ENCODE measurements around the gene CRADD.
"Not testable (repeated sequence)": the region's sequence is repeated elsewhere in the genome, so short reads cannot be mapped to it uniquely, and the experiment has no call there.

Gene CRADD

DNA sequence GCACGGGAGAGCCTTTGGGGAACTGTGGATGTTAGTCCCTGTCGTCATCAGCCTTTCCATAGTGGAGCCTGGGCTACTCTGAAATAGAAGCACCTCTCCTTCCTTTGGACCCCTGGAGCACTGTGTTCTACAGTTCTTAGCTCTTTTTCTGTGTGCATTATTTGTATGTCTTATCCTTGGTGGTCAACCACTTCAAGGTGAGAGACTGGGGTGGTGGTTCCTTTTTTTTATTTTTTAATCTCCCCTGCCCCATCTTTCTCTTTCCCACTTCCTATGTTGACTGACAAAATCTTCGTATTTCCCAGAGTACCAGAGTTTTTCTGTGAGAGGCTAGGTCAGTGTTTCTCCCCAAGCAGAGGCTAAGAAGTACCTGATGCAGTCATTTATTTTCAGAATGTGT lies 111.7 kb downstream of the CRADD start:
- no peak for DNase-seq

DNA sequence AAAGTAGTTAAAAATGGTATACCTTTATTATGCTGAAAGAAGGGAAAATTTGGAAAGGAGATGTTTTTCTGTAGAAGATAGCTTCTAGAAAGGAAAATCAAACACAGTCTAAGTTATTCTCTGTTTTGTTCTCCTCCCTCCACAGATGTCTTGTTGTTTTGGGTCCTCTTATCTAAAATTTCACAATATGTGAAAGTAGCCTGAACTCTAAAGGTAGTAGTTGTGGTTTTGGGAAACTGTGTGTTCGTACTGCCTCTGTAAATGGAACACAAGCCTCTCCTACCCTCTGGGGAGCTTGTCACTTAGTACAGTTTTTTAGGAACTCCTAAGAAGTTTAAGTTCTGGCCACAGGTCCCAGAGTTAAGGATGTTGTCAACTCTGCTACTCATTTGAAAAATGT lies 112.6 kb downstream of the CRADD start:
- no peak for DNase-seq

DNA sequence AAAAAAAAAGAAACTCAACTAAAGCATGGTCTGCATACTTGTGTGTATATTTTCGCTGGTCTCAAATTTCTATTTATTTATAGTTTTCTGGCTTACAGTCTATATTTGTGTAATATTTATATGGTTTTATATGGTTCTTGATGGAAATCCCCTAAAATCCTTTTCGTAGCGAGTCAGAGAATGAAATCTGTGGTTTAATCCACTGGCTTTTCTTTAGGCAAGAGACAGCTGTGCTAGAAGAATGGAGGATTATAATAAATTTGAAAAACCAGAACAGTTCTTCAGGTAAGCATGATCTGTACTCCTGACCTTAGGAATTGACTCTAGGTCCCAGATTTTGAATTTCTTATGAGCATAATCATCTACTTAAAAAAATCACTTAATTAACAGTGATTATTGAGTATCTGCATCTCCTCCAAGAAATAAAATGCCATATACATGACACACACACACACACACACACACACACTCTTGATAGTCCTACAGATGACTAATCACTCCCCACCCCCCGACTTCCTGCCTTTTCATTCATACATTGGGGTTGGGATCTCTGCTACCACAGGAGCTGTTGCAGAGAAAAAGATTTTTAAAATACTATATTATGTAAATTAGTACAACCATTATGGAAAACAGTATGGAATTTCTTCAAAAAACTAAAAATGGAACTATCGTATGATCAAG lies 113.4 kb downstream of the CRADD start:
- DNase-seq: peak in 1 of 2 donors; percentile 86

DNA sequence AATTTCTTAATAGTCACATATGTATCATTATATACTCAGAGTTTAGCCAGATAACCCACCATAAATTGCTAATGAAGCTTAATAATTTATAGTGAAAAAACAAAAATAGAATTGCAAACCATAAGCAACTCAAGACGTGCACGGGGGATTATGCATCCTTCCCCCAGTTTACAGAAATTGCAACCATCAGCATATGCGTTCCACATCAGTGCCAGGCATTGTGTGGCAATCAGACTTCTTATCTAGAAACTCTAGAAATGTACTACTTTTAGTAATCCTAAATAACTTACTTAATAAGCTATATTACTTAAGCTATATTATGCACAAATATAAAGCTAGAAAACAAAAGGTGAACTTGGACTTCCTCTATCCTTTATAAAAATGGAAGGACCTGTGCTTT lies 115.8 kb downstream of the CRADD start:
- DNase-seq: no peak

DNA sequence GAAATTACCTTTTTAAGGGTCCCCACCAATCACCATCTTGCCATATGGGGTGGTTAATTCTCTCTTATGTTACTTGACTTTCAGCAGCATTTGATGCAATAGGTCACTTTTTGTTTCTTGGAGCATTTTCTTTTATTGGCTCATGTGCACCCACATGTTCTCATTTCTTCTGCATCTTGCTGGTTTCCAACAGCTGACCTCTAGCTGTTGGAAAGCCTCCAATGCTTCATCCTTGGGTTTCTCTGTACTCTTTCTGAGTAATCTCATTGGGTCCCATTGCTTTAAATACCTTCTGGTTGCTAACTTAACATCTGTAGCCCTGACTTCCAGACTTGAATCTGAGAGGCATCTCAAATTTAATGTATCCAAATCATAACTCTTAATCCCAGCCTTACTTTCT lies 116.8 kb downstream of the CRADD start:
- DNase-seq: no peak

DNA sequence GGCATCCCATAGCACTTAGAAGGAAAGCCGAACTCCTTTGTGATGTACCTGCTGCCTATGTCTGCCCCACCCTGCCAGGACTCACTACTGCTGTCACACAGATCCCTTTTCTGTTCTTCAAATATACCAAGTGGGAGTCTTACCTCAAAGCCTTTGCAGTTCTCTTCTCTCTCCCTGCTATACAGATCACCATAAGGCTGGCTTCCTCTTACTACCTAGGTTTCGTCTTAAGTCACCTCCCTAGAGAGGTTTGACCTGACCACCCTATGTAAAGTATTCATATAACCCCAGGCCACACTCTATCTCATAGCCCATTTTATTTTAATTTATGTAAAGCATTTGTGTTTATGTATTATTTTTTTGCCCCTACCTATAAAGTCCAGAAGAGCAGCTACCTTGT lies 117.6 kb downstream of the CRADD start:
- no peak for DNase-seq

DNA sequence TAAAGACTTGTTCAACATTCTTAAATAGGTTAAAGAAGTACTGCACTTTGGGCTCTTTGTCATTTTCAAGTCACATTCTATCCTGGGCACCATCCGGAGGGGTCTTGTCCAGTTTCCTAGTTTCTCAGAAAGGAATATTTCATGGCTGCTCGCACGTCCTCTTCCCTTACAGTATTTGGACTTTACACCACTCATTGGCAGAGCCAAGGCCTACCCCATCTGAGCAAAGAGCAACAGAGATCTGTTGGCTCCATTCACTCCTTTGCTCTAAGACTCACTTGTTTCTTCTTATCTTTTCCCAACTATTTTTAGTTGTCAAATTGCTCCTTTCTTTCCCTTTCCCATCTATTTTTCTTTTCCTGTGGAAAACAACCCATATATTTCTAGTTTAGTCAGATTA lies 118.2 kb downstream of the CRADD start:
- no peak for DNase-seq

DNA sequence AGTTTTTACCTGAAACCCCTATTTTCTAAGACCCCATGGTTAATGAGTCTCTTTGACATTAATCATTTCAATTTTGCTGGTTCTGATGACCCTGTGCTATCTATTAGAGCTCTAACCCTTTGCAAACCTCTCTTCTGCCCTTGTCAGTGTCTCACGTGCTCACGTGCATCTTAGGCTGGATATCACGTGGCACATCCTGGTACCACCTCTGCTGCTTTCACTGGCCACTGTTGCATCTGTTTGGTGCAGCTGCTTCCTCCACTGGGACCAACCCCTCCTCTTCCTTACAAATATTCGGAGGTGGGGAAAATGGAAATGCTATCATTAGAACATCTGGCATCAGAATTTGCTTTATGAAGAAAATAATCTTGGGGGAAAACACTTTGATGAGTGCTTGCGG lies 119.6 kb downstream of the CRADD start:
- no peak for DNase-seq

DNA sequence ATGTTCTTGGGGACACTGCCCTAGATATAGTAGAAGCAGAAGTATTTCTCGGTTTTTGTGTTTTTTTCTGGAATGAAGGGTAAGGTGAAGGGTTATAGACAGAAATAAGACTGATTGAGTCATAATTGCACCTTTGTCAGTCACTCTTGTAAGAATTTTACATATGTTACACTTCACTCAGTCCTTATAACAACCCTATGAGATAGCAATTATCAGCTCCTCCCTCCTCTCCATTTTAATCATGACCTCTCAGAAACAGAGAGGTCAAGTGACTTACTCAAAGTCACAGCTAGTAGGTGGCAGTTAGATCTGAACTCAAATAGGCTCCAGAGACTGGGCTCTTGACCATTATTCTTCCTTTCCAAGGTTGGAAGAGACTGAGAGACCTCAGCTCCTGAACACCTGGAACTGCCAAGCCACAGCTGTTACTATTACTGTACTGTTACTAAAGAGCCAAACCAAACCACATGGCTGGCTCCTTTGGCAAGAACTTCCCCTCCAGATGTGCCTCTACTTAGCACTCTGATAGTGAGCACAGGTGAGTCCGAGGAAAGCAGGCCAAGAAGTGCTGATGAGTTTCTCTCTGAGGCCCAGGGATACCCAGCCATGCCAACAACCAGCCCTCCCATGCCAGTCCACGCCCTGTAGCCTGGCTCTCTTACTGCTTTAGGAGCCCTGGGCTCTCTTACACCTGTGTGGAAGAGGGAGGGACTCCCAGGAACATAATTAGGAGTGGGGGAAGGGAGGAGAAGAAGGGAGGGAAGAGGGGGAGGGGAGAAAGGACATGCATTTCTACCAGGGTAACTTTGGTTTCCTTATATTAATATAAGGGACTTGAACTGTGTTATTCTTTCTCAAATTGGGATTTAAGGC lies 121.3 kb downstream of the CRADD start:
- DNase-seq: no peak

DNA sequence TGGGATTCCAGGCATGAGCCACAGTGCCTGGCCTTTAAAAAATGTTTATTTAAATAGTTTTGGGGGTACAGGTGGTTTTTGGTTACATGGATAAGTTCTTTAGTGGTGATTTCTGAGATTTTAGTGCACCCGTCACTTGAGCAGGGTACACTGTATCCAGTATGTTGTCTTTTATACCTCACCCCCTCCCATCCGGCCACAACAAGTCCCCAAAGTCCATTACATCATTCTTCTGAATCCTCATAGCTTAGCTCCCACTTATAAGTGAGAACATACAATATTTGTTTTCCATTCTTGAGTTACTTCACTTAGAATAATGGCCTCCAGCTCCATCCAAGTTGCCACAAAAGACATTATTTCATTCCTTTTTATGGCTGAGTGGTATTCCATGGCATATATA lies 124.5 kb downstream of the CRADD start:
- not testable (repeated sequence) for DNase-seq

DNA sequence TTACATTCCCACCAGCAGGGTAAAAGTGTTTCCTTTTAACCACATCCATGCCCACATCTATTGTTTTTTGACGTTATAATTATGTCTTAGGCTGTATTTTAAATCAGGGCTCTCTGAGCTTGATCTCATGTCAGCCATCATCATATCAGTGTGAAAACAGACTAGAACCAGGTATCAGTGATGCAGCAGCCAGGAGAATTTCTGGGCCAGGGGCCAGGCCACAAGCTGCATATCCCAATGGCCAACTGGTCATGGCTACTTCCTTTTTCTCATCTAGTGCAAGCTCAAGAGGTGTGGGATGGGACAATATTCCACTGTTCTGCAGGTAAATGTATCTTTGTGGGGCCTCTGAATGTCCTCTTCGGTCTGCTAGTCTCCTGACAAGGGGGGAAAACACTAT lies 125.1 kb downstream of the CRADD start:
- no peak for DNase-seq

DNA sequence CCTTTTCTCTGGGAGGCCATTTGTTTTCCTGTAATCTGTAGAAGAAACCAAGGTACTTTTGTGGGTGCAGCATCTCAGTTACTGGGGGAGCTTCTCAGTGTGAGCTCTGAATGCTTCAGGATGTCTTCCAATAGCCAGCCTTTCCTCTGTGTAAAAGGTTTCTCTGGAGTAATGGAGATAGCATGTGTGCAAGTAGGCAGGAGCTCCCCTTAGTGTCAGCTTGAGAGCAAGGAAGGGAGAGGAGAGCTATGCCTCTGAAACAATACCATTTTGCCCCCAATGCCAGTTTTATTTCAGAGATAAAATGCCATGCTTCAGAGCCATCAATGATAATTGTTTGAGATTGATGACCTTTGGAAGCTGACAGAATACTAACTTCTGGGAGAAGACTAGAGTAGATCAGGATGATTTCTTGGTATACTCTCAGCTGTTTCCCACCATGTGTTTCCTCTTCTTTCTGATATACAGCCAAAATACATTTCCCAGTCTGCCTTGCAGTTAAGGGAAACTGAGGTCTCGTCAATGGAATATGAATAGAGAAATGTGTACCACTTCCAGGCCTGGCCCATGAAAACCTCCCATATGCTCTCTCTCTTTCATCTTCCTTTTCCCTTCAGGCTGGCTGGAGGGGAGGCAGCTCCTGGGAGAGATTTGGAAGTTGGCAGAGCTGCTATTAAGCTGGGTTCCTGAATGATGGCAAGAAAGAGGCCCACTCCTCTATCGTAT lies 125.7 kb downstream of the CRADD start:
- DNase-seq: peak in 1 of 2 donors; percentile 49

DNA sequence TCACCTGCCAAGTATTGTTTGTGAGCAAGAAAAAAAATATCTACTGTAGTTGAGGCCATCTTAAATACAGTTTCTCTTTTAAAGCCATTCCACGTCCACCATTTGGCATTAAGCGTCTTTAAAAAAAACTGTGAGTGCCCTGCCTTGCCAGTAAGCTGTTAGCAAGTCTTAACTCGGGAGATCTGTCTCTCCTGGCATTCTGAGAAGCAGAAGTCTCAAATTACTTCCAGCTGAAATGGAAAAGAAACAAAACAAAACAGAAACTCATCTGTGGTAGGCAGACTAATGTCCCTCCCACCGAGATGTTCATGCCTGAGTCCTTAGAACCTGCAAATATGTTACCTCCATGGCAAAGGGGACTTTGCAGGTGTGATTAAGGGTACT lies 126.2 kb downstream of the CRADD start:
- DNase-seq: peak in 1 of 2 donors; percentile 73

DNA sequence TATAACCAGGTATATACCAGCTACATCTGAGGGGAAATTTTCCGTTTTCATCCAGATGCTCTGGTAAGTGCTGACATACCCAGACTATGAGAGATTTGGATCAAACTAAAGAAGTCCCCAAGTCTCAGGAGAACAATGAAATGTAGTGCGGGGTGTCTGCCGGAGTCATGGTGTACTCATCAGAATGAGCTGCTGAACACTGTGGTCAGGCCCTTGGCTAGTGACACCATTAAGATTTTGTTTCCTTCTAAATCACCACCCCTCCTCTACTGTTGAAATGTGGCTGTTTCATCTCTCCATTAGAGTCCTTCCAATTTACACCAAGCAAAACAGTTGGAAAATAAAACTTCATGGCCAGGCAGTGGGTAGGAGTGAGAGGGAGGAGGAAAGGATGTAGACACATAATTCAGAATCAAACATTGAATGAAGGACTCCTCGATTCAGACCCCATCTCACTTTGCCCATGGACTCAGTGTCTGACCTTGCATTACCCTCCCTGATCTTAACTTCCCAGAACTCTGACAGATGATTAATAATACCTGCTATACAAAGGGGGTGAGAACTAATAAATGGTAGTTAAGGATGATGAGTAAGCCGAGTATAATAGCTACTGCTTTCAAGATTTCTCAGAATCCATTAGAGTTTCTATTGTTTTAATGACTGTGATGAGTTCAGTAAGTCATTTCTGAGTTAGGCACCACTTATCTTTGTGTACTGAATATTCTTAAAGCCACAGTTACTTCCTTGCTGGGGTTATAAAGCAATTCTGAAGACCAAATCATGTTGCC lies 127.4 kb downstream of the CRADD start:
- no peak for DNase-seq

DNA sequence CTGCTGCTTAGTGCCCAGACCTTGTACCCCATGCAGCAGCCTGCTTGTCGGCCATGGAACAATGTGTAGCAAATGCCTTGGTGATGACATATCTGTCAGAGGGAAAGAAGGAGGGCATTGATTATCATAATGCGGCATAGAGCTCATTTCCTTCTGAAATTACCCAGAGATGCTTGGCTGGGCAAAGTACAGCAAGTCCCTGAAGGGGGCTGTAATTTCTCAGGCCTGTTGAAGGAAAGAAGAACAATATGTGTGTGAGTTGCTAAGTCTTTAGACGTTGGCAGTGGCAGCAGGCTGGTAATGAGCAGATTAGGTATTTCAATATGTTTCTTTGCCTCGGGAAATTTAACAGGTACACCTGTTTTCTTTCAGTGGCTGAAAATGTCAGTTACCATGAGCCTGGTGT lies 128.6 kb downstream of the CRADD start:
- DNase-seq: no peak

DNA sequence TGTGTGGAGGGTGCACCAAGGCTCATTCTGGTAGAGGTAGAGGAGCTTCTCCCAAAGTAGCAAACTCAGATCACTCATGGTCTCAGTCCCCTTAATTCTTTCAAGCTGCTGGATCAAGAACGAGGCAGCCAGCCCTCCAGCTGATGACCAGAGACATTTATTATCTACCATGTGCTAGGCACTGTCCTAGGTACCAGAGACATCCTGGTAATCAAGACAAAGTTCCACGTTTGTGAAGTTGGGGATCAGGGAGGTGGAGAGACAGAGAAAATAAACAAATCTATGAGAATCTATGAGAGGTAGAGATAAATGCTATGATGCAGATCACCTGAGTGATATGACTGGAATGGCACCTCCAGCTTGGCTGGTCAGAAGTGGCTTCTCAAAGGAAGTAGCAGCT lies 130.2 kb downstream of the CRADD start:
- no peak for DNase-seq

DNA sequence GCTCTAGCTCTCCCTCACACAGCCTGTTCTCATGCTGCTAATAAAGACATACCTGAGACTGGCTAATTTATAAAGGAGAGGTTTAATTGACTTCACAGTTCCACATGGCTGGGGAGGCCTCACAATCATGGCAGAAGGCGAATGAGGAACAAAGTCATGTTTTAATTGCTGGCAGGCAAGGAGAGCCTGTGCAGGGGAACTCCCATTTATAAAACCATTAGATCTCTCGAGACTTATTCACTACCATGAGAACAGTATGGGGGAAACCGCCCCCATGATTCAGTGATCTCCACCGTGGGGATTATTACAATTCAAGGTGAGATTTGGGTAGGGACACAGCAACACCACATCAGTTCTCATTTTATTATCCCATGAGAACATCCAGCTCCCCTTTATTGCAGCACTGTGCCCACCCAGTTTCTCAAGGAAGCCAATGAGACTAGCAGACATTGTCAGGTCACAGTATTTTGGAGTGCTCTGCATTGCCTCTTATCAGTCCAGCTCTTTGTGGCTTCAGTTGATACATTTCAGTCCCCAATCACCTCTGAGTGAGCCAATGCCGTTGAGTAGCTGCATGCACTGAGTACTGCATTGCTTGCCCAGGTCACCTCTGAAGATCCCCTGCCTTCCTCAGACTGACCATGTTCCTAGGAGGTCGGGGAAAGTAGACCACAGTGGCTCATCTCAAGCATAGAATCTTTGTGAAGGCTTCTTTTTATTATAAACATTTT lies 131.2 kb downstream of the CRADD start:
- DNase-seq: no peak

DNA sequence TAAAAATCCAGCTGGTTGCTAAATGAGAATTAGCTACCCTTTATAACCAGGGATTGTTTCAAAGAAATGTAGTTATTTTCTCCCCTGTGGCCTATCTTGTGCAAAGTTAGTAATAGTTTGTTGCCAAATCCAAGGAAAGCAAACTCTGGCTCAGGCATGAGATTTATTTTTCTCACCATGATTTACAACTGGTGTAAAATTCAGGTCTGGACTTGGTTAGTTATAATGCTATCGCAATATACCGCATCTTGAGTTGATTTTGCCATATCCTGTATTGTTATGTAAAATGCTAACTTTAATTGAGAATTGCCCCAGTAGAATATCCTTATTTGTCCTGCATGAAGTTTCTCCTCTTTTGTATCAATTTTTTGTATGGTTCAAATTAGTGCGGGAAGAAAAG lies 135.5 kb downstream of the CRADD start:
- DNase-seq: no peak

DNA sequence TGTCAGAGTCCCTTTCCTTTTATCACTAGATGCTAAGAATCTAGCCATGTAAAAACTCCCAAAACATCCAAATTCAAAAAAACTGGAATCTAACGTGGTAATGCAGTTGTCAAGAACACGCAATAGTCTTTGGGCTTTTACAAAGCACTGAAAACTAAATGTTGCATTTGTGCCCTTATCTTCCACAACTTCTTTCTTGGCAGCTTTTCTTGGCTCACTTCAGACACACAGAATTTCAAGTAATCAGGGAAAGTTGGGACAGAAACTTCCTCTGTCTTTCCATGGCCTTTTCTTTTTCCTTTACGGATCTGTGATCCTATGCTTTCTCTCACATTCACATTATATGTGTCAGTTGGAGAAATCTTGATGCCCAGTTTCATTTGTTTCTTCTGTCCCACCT lies 136.0 kb downstream of the CRADD start:
- no peak for DNase-seq

DNA sequence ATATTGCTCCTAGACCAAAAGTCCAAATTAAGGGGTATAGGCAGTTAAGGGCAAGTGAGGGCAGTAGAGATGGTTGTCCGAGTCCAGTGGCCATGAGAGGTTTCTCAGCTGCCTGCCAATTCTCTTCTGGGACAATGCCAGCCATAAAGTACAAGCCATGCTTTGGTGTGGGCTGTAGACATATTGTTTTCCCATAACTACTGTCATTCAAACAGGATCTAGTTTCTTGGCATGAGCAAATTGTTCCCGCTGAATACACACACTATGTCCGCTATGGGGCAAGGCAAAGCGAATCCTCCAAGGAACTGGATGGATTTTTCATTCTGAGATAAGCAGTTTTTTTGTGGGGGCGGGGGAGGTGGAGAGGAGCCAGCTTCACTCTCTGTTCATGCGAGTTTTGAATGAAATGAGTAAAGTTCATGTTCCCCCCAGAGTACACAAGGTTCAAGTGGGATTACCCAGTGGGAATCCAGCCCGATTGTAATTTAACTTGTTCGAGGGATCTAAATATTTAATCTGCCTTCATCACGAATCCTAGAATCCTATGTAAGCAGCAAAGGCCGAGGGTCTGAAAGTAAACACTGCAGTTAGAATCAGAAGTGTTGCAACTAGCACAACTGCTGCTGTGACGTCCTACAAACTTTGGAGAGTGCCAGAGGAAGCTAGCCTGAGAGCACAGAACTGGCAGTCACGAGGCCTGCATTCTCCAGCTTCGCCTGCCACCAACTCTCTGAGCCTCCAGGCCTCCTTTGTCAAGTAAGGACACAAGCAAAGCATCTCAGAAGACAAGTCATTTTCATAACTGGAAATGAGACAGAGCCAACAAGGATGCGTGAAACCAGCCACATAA lies 137.0 kb downstream of the CRADD start:
- DNase-seq: no peak

DNA sequence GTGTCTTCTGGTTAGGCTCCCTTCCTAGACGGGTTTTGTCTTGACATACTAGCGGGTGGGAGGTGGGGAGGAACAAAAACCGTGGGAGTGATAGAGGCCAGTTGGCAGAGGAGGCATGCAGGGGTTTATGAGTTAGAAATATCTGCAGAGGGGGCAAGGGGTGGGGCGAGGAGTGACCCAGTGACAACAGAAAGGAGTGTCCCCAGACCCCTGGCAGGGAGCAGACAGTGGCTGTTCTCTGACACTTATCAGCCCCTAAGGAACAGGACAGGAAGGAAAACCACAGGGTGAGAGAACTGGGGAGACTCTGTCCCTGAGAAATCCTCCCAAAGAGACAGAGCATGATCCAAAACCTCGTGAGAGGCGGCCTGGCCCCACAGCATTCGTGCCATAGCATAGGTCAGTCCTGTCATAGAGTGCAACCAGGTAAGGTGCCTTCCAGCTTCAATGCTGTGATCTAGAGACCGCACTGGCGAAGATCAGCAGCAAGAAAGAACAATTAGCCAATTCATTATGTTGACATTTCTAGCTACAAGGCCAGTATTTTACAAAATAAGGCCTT lies 141.4 kb downstream of the CRADD start:
- DNase-seq: no peak

Measured in bone marrow (tissue), 2 donors.